MM.1S (cell line): ENCODE measurements around the gene C11orf91.

ENCODE experiments used
- DNase-seq: peaks from one replicate; pipeline ENCODE4 v3.0.0-alpha.2; 2015
- H2AFZ ChIP-seq: fragments of 300-600 bp; sonication (generic); 2 replicates; pipeline ENCODE4 v1.6.0; 2016; ENCODE audit warnings: antibody characterized with exemption, low read length
- H3F3A ChIP-seq: fragments of 300-600 bp; sonication (generic); 2 replicates; pipeline ENCODE4 v1.6.1; 2016; ENCODE audit warnings: mild to moderate bottlenecking, antibody characterized with exemption, low read length, moderate library complexity, mixed read lengths; ENCODE audit not compliant: insufficient read depth
- H3K27ac ChIP-seq: fragments of 300-600 bp; sonication (generic); 2 replicates; pipeline ENCODE4 v1.5.1; 2016; ENCODE audit warnings: mild to moderate bottlenecking, low read length
- H3K27me3 ChIP-seq: fragments of 300-600 bp; sonication (generic); replicated peaks from 2 replicates; pipeline ENCODE4 v1.6.0; 2016; ENCODE audit warnings: low read length; ENCODE audit not compliant: insufficient read depth
- H3K36me3 ChIP-seq: fragments of 300-600 bp; sonication (generic); replicated peaks from 2 replicates; pipeline ENCODE4 v1.6.1; 2016; ENCODE audit warnings: mild to moderate bottlenecking, low read length, mixed read lengths; ENCODE audit not compliant: insufficient read depth
- H3K4me1 ChIP-seq: fragments of 300-600 bp; sonication (generic); 2 replicates; pipeline ENCODE4 v1.6.1; 2016; ENCODE audit warnings: low read length, mixed read lengths
- H3K4me2 ChIP-seq: fragments of 300-600 bp; sonication (generic); 2 replicates; pipeline ENCODE4 v1.6.0; 2016; ENCODE audit warnings: low read depth, low read length
- H3K4me3 ChIP-seq: fragments of 300-600 bp; sonication (generic); 2 replicates; pipeline ENCODE4 v1.5.1; 2016; ENCODE audit warnings: low read length, mixed read lengths
- H3K79me2 ChIP-seq: fragments of 300-600 bp; sonication (generic); 2 replicates; pipeline ENCODE4 v1.6.1; 2016; ENCODE audit warnings: mixed run types, low read length, mixed read lengths
- H3K9ac ChIP-seq: fragments of 300-600 bp; sonication (generic); 2 replicates; pipeline ENCODE4 v1.6.1; 2016; ENCODE audit warnings: low read length, mixed read lengths
- H3K9me2 ChIP-seq: fragments of 300-600 bp; sonication (generic); replicated peaks from 2 replicates; pipeline ENCODE4 v1.6.1; 2016; ENCODE audit warnings: mild to moderate bottlenecking, low read length, mixed read lengths; ENCODE audit not compliant: insufficient read depth
- H3K9me3 ChIP-seq: fragments of 300-600 bp; sonication (generic); replicated peaks from 2 replicates; pipeline ENCODE4 v1.6.1; 2016; ENCODE audit warnings: mild to moderate bottlenecking, low read length, mixed read lengths; ENCODE audit not compliant: insufficient read depth
- H4K20me1 ChIP-seq: fragments of 300-600 bp; sonication (generic); 2 replicates; pipeline ENCODE4 v1.6.1; 2016; ENCODE audit warnings: mild to moderate bottlenecking, low read length, moderate library complexity, mixed read lengths; ENCODE audit not compliant: insufficient read depth
- EZH2 ChIP-seq: fragments of 300-600 bp; sonication (generic); optimal IDR thresholded peaks from 2 replicates; pipeline ENCODE3; 2017; ENCODE audit warnings: low read depth, mild to moderate bottlenecking, antibody characterized with exemption, low read length, mixed read lengths
- EZH2phosphoT487 ChIP-seq: fragments of 300-600 bp; sonication (generic); IDR thresholded peaks from 2 replicates; pipeline ENCODE4 v1.6.1; 2018; ENCODE audit warnings: antibody characterized with exemption, low read length
- TF ChIP-seq, protein P1 (sequence below): fragments of 300-600 bp; sonication (generic); IDR thresholded peaks from 2 replicates; pipeline ENCODE4 v1.5.1; 2016; ENCODE audit warnings: antibody characterized with exemption, low read length, mixed read lengths

The C11orf91 gene

DNA sequence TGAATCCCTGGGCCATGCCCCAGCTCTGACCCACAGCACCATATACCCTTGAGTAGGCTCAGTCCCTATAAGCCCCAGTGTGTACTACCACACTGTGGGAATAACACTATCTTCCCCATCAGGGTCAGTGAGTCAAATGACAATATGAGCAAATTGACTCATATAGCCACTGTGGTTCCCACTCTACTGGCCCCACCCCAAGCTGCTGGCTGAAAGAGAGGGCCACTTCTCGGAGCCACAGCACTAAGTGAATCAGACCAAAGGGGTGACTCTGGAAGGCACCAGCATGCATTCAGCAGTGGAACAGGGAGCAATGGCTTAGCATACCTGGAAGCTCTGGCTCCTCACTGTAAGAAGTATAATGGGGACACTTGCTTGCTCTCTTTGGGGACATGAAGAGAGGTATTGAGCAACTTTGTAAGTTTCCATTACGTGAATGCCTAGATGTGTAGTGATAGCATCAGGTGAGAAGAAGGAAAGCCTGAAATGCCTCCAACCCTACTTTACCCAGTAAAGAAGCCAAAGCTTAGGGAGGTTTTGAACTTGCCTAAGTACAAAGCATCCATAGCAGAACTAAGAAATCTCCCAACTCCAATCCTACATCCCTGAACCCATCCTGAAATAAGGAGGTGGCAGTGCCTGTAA, 22.1 kb upstream of the C11orf91 start:
- Histone ChIP-seq H3K79me2 (peaks cover 98% of the 10 kb centered on the region), H3K27me3 (no peaks in the 10 kb centered on the region), H4K20me1 (peaks cover 51% of the 10 kb centered on the region), H2AFZ (no peak overlapping the region), H3K9ac (no peak overlapping the region), H3K4me2 (no peak overlapping the region), H3F3A (no peaks in the 10 kb centered on the region), H3K4me1 (no peaks in the 10 kb centered on the region), H3K9me2 (no peaks in the 10 kb centered on the region), H3K27ac (no peak overlapping the region), H3K36me3 (peaks cover 17% of the 10 kb centered on the region; the same call in 1 of the 2 replicates), H3K4me3 (no peak overlapping the region), H3K9me3 (no peaks in the 10 kb centered on the region)
- TF ChIP-seq EZH2, result no peak
- TF ChIP-seq, protein P1, sequence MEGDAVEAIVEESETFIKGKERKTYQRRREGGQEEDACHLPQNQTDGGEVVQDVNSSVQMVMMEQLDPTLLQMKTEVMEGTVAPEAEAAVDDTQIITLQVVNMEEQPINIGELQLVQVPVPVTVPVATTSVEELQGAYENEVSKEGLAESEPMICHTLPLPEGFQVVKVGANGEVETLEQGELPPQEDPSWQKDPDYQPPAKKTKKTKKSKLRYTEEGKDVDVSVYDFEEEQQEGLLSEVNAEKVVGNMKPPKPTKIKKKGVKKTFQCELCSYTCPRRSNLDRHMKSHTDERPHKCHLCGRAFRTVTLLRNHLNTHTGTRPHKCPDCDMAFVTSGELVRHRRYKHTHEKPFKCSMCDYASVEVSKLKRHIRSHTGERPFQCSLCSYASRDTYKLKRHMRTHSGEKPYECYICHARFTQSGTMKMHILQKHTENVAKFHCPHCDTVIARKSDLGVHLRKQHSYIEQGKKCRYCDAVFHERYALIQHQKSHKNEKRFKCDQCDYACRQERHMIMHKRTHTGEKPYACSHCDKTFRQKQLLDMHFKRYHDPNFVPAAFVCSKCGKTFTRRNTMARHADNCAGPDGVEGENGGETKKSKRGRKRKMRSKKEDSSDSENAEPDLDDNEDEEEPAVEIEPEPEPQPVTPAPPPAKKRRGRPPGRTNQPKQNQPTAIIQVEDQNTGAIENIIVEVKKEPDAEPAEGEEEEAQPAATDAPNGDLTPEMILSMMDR, result no peak
- TF ChIP-seq EZH2phosphoT487, result no peak
- DNase-seq, result no peak

DNA sequence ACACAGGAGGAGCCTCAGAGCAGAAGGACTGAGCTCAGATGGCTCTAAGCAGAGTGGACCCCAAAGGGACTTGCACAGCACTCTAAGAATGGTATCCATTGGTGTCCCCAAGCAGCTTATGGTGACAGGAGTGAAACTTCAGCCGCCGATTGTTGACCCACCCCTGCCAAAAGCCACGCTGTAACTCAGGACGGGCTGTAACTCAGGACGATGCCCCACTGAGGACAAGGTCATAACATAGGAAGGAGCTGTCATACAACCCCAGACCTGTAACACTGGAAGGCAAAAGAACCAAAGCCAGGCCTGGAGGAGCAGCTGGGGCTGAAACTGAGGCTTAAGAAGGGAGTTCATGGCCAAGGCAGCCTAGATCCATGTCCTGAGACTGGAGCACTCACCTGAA, 21.4 kb upstream of the C11orf91 start:
- Histone ChIP-seq H4K20me1 (peaks cover 52% of the 10 kb centered on the region), H3K36me3 (peaks cover 17% of the 10 kb centered on the region; the same call in 1 of the 2 replicates), H3K79me2 (peaks cover 98% of the 10 kb centered on the region), H2AFZ (no peak overlapping the region), H3K27ac (no peak overlapping the region), H3K9ac (no peak overlapping the region), H3K4me1 (no peaks in the 10 kb centered on the region), H3K4me2 (no peak overlapping the region), H3K9me3 (no peaks in the 10 kb centered on the region), H3K27me3 (no peaks in the 10 kb centered on the region), H3F3A (no peaks in the 10 kb centered on the region), H3K9me2 (no peaks in the 10 kb centered on the region), H3K4me3 (no peak overlapping the region)
- TF ChIP-seq, protein P1, result no peak
- no peak for TF ChIP-seq EZH2
- TF ChIP-seq EZH2phosphoT487, result no peak
- DNase-seq, result no peak

DNA sequence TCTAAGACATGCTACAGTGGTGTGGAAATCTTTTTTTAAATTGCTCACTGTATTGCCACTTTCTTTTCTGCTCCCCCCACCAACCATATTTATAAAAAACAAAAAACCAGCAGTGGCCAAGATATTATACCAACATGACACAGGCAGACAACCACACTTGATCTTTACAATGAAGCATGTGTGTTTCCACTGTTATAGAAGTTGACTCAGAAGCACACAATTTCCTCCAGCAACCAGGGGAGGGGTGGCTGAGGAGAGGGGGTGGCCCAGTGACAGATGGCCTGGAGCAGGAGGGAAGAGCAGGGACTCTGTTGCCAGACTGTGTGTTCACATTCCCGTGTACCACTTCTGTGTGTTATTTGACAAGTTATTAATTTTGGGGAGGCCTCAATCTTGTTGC, 20.8 kb upstream of the C11orf91 start:
- Histone ChIP-seq H3K27ac (no peak overlapping the region), H3K9me2 (no peaks in the 10 kb centered on the region), H3F3A (no peaks in the 10 kb centered on the region), H4K20me1 (peaks cover 57% of the 10 kb centered on the region), H3K4me2 (no peak overlapping the region), H2AFZ (no peak overlapping the region), H3K9ac (no peak overlapping the region), H3K27me3 (no peaks in the 10 kb centered on the region), H3K36me3 (peaks cover 19% of the 10 kb centered on the region; the same call in 1 of the 2 replicates), H3K79me2 (peaks cover 98% of the 10 kb centered on the region), H3K9me3 (no peaks in the 10 kb centered on the region), H3K4me1 (no peaks in the 10 kb centered on the region), H3K4me3 (no peak overlapping the region)
- no peak for DNase-seq
- no peak for TF ChIP-seq EZH2phosphoT487
- TF ChIP-seq, protein P1, result no peak
- no peak for TF ChIP-seq EZH2
